Endothelial cell of umbilical vein (primary cell): Measurements from ENCODE around the gene CUL3. TPM values are rescaled to one million over a fixed set of nuclear protein-coding genes. Genes with fewer than 3 reads are reported as not detected.

Experiments
- BruUV-seq: library from RNA; stranded (reverse); fragments of 400-500 nt; replicated peaks from 2 replicates; lab custom pipeline; 2021; lab: Mats Ljungman, UMichigan
- CTCF ChIA-PET: fragments of 300-600, 350-600 bp; sonication (Branson Sonifier 250); formaldehyde crosslinking; loops from one replicate; lab custom pipeline; 2021; ENCODE audit warnings: antibody characterized with exemption, inconsistent platforms; lab: Charles Lee
- POLR2A ChIA-PET: fragments of 300-600, 350-600 bp; sonication (Branson Sonifier 250); formaldehyde crosslinking; loops from one replicate; lab custom pipeline; 2021; ENCODE audit warnings: antibody characterized with exemption, inconsistent platforms; lab: Charles Lee
- DNase-seq: peaks from one replicate; pipeline ENCODE4 v3.0.0-alpha.2; 2011; ENCODE audit warnings: low read depth, low spot score
- FAIRE-seq: peaks from 2 replicates; lab custom pipeline; 2011; peaks lifted over from hg19 to GRCh38; lab: Jason Lieb, UNC
- H2AFZ ChIP-seq: 2 replicates; pipeline ENCODE4 v1.6.0; 2012; ENCODE audit warnings: low read depth, low read length, control low read depth, inconsistent platforms
- H3K27ac ChIP-seq: 2 replicates; pipeline ENCODE4 v1.5.1; 2011; ENCODE audit warnings: low read depth, mild to moderate bottlenecking, control low read depth, low read length, moderate library complexity; ENCODE audit not compliant: insufficient read depth
- H3K27me3 ChIP-seq, 2 experiments: 2 replicates each; pipeline versions ENCODE4 v1.6.0 to v1.6.1; 2011; ENCODE audit warnings: low read length in 2 of 2, mixed read lengths in 1 of 2; ENCODE audit not compliant: control insufficient read depth in 2 of 2, insufficient read depth in 2 of 2
- H3K36me3 ChIP-seq, 2 experiments: 2 replicates in 1 of 2; 3 replicates in 1 of 2; pipeline ENCODE4 v1.5.1; 2011; ENCODE audit warnings: low read length in 2 of 2, mild to moderate bottlenecking in 1 of 2, moderate library complexity in 1 of 2; ENCODE audit not compliant: control insufficient read depth in 2 of 2, insufficient read depth in 2 of 2; ENCODE audit errors: extremely low read depth in 1 of 2
- H3K4me1 ChIP-seq: 3 replicates; pipeline ENCODE4 v1.5.1; 2011; ENCODE audit warnings: mild to moderate bottlenecking, low read length; ENCODE audit not compliant: control insufficient read depth, insufficient read depth; ENCODE audit errors: extremely low read depth
- H3K4me2 ChIP-seq: 2 replicates; pipeline ENCODE4 v1.6.1; 2011; ENCODE audit warnings: low read length, control low read depth, mixed read lengths; ENCODE audit not compliant: insufficient read depth
- H3K4me3 ChIP-seq, 3 experiments: fragments of 200-600 bp in 1 of 3; sonication (generic), shearing (Covaris generic) in 1 of 3; replicated peaks in 1 of 3; 2 replicates each; pipeline ENCODE4 v1.5.1; 2011 to 2016; ENCODE audit warnings: control low read depth in 3 of 3, low read length in 3 of 3, mild to moderate bottlenecking in 2 of 3, inconsistent platforms in 1 of 3, low read depth in 1 of 3, moderate library complexity in 1 of 3; ENCODE audit not compliant: insufficient read depth in 1 of 3
- H3K79me2 ChIP-seq: 2 replicates; pipeline ENCODE4 v1.6.0; 2012; ENCODE audit warnings: low read length, inconsistent platforms; ENCODE audit not compliant: control insufficient read depth, insufficient read depth
- H3K9ac ChIP-seq: replicated peaks from 2 replicates; pipeline ENCODE3; 2011; ENCODE audit warnings: low read length, control low read depth; ENCODE audit not compliant: insufficient read depth; ENCODE audit errors: extremely low read depth
- H3K9me1 ChIP-seq: replicated peaks from 3 replicates; pipeline ENCODE4 v1.6.0; 2011; ENCODE audit warnings: mild to moderate bottlenecking, low read length; ENCODE audit not compliant: control insufficient read depth, insufficient read depth; ENCODE audit errors: extremely low read depth
- H3K9me3 ChIP-seq: replicated peaks from 2 replicates; pipeline ENCODE4 v1.5.1; 2012; ENCODE audit warnings: low read length, inconsistent platforms; ENCODE audit not compliant: control insufficient read depth, insufficient read depth
- H4K20me1 ChIP-seq: replicated peaks from 2 replicates; pipeline ENCODE3; 2011; ENCODE audit warnings: mild to moderate bottlenecking, low read length; ENCODE audit not compliant: control insufficient read depth, insufficient read depth; ENCODE audit errors: extremely low read depth
- CTCF ChIP-seq, 2 donors: IDR thresholded peaks; 1 replicate in 1 of 2; 2 replicates in 1 of 2; pipeline ENCODE4 v1.5.1; 2011; ENCODE audit warnings: low read length in 2 of 2, mild to moderate bottlenecking in 2 of 2, moderate library complexity in 2 of 2, control low read depth in 1 of 2, inconsistent platforms in 1 of 2, low read depth in 1 of 2; ENCODE audit not compliant: insufficient read depth in 1 of 2; ENCODE audit errors: extremely low read depth in 1 of 2
- EZH2 ChIP-seq: IDR thresholded peaks from 2 replicates; pipeline ENCODE4 v1.6.1; 2012; ENCODE audit warnings: borderline replicate concordance, low read depth, mild to moderate bottlenecking, moderate library complexity, low read length, inconsistent platforms; ENCODE audit not compliant: severe bottlenecking
- FOS ChIP-seq: IDR thresholded peaks from 2 replicates; pipeline ENCODE4 v1.6.1; 2011; ENCODE audit warnings: mild to moderate bottlenecking, low read length, moderate library complexity, borderline replicate concordance; ENCODE audit not compliant: insufficient read depth
- GATA2 ChIP-seq: IDR thresholded peaks from 2 replicates; pipeline ENCODE4 v1.7.0; 2011; ENCODE audit warnings: low read depth, mild to moderate bottlenecking, moderate library complexity, mixed read lengths, low read length; ENCODE audit not compliant: insufficient read length, insufficient read depth
- JUN ChIP-seq: IDR thresholded peaks from 2 replicates; pipeline ENCODE4 v1.6.1; 2011; ENCODE audit warnings: borderline replicate concordance, low read depth; ENCODE audit not compliant: insufficient read length, insufficient read depth
- MAX ChIP-seq: IDR thresholded peaks from 2 replicates; pipeline ENCODE4 v1.6.1; 2011; ENCODE audit not compliant: insufficient read depth, insufficient read length
- MYC ChIP-seq: IDR thresholded peaks from one replicate; pipeline ENCODE4 v1.6.1; 2011; ENCODE audit warnings: mild to moderate bottlenecking, low read depth, low read length
- POLR2A ChIP-seq: IDR thresholded peaks from 2 replicates; pipeline ENCODE4 v1.6.1; 2012; ENCODE audit warnings: low read depth, mild to moderate bottlenecking, control low read depth, low read length
- POLR2AphosphoS5 ChIP-seq: IDR thresholded peaks from 2 replicates; pipeline ENCODE4 v1.6.1; 2012; ENCODE audit warnings: low read depth, mild to moderate bottlenecking, control low read depth, low read length, moderate library complexity; ENCODE audit not compliant: insufficient read depth
- dilution Hi-C: fragments of 300-500 bp; cut with MboI; formaldehyde crosslinking; loops from one replicate; pipeline ENCODE4 v1.15.0; 2019; ENCODE audit warnings: low sequenced_read_pairs; ENCODE audit not compliant: extremely low pct_ligation_motif_present
- intact Hi-C: fragments of 100-400 bp; cut with micrococcal nuclease; formaldehyde crosslinking; loops from one replicate; pipeline ENCODE4 v1.10.0; 2022
- polyA plus RNA-seq, 4 experiments: library from polyadenylated mRNA; depleted of rRNA in 3 of 4; stranded (reverse) in 3 of 4; unstranded in 1 of 4; fragments of >200 nt; gene quantifications; 2 replicates each; pipeline versions ENCODE4 v1.2.1 to v1.2.3, GENCODE V29; 2011 to 2012; ENCODE audit warnings: missing spikeins in 1 of 4
- total RNA-seq: library from RNA; stranded (reverse); gene quantifications from 2 replicates; pipeline ENCODE4 v1.2.3, GENCODE V29; 2021

Gene CUL3
- total and polyA plus RNA-seq, 2 donors (not counting 3 experiments of a cell fraction or from before 2014, with no cell fraction given), result 22.7 to 82.3 TPM

- Histone ChIP-seq H3K9ac (no peak overlapping the region), H3K79me2 (peaks cover 98% of the 10 kb centered on the region), H3K4me2 (no peak overlapping the region), H3K27me3 (no peaks in the 10 kb centered on the region), H3K4me1 (no peaks in the 10 kb centered on the region), H3K36me3 (no peaks in the 10 kb centered on the region), H2AFZ (no peak overlapping the region), H3K9me3 (no peaks in the 10 kb centered on the region), H3K9me1 (no peaks in the 10 kb centered on the region), H3K4me3 (no peak overlapping the region), H4K20me1 (peaks cover 34% of the 10 kb centered on the region), H3K27ac (no peak overlapping the region)
- BruUV-seq, result no TSS peak
- dilution Hi-C loops, result no loop called here
- ChIA-PET POLR2A (no interaction called here), CTCF (interaction anchor here (1.3 kb wide), 1 partner anchor 29 kb away, joined by 3 read pairs; no protein-coding TSS in a partner anchor)
- DNase-seq, result no peak
- TF ChIP-seq MAX (no peak), FOS (no peak), CTCF (IDR thresholded peaks at IDR 0.05; ENCODE audit: extremely low read depth in 1 of 2, insufficient read depth in 1 of 2, low read depth in 1 of 2, low read length in 2 of 2) (no peak), JUN (no peak), MYC (no peak), POLR2AphosphoS5 (no peak), GATA2 (no peak), POLR2A (no peak), EZH2 (no peak)
- intact Hi-C loops, result no loop called here
- no peak for FAIRE-seq
Measured at GRCh38 chr2:224565452-224566035, 19.6 kb downstream of the CUL3 start.
